ENCODE results near the gene COL23A1. TPM values are rescaled to one million over a fixed set of nuclear protein-coding genes. Genes with fewer than 3 reads are reported as not detected.

COL23A1 gene
- polyA plus RNA-seq, 3 donors, result 0.11 to 0.21 TPM; not detected in 1

DNA sequence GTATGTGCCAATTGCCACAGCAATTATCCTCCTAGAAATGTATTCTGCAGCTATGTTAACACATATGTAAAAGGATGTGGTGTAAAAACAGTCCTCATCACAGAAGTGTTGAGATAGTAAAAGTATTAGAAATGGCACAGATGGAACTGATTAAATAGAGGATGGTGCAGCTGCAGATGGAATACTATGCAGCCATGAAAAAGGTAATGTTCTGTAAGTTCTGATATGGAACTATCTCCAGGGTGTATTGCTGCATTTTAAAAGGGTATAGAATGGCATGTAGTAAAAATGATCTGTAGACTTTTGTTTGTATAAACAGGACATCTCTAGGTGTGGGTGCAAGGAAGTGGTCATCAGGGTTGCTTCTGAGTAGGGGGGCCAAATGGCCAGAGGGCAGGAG lies 294.6 kb downstream of the COL23A1 start:
- no peak overlapping the region for H3K27ac ChIP-seq (ENCODE audit: low read depth in 1 of 2, low read length in 2 of 2)
- H3K27ac Mint-ChIP-seq, result no peak overlapping the region
- no peaks in the 10 kb centered on the region for H3K79me2 ChIP-seq (ENCODE audit: insufficient read depth, low read length)
- H4K20me1 ChIP-seq (ENCODE audit: insufficient read depth, low read length), result no peaks in the 10 kb centered on the region
- H3K9me3 Mint-ChIP-seq, result peaks cover 3 to 12% (median 4%) of the 10 kb centered on the region in 7 donors
- H3K9ac ChIP-seq (ENCODE audit: insufficient read depth, low read length, poor library complexity, severe bottlenecking), result no peak overlapping the region
- no peak overlapping the region for H3K4me2 ChIP-seq (replicated peaks; ENCODE audit: extremely low read depth, low read length, poor library complexity, severe bottlenecking)
- no peaks in the 10 kb centered on the region for H3K9me3 ChIP-seq (replicated peaks in 1 of 2; ENCODE audit: control insufficient read depth in 1 of 2, insufficient read depth in 1 of 2, low read length in 2 of 2)
- DNase-seq, result no peak
- intact Hi-C loops (cut with micrococcal nuclease), result no loop called here
- TF ChIP-seq, protein P1, sequence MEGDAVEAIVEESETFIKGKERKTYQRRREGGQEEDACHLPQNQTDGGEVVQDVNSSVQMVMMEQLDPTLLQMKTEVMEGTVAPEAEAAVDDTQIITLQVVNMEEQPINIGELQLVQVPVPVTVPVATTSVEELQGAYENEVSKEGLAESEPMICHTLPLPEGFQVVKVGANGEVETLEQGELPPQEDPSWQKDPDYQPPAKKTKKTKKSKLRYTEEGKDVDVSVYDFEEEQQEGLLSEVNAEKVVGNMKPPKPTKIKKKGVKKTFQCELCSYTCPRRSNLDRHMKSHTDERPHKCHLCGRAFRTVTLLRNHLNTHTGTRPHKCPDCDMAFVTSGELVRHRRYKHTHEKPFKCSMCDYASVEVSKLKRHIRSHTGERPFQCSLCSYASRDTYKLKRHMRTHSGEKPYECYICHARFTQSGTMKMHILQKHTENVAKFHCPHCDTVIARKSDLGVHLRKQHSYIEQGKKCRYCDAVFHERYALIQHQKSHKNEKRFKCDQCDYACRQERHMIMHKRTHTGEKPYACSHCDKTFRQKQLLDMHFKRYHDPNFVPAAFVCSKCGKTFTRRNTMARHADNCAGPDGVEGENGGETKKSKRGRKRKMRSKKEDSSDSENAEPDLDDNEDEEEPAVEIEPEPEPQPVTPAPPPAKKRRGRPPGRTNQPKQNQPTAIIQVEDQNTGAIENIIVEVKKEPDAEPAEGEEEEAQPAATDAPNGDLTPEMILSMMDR (IDR thresholded peaks at IDR 0.05), result no peak
- H3K27me3 Mint-ChIP-seq (ENCODE audit: low read depth in 3 of 3), result peaks cover 1 to 5% (median 2%) of the 10 kb centered on the region in 3 donors
- H3K36me3 ChIP-seq (replicated peaks in 1 of 2; ENCODE audit: control insufficient read depth in 1 of 2, insufficient read depth in 2 of 2, low read length in 2 of 2), result no peaks in the 10 kb centered on the region
- H3K4me1 Mint-ChIP-seq, result peaks cover 2% of the 10 kb centered on the region
- H3K4me3 Mint-ChIP-seq, result no peak overlapping the region
- no peak overlapping the region for H3K4me3 ChIP-seq (replicated peaks in 1 of 3; ENCODE audit: low read depth in 2 of 3, low read length in 3 of 3)
- H3K36me3 Mint-ChIP-seq, result no peaks in the 10 kb centered on the region
- no peak overlapping the region for H2AFZ ChIP-seq (ENCODE audit: insufficient read depth, low read depth, low read length, poor library complexity, severe bottlenecking)
- H3K27me3 ChIP-seq (ENCODE audit: control insufficient read depth in 2 of 2, insufficient read depth in 2 of 2, low read length in 2 of 2), result no peaks in the 10 kb centered on the region
- no peaks in the 10 kb centered on the region for H3K4me1 ChIP-seq (ENCODE audit: control insufficient read depth in 1 of 2, insufficient read depth in 2 of 2, low read length in 2 of 2)

DNA sequence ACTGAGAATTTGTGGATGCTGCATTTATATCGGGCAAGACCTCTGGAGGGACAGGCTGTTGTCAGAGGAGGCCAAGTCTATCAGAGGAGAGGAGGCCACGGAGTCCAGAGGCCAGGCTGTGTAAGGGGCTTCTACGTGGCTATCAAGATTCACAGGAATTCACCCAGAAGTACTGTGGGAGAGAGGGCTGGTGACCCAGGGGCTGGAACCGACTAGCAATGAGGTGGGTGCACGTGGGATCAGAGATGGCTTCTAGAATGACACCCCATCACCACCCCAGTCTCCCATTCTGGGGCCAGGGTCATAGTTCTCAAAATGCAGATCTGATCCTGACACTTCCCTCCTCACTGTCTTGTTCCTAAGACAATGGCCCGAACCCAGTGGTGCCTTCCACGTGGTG lies 296.4 kb downstream of the COL23A1 start:
- Mint-ChIP-seq H3K4me1 (peaks cover 4% of the 10 kb centered on the region), H3K4me3 (no peak overlapping the region), H3K9me3 (peaks cover 3 to 12% (median 5%) of the 10 kb centered on the region in 7 donors), H3K36me3 (no peaks in the 10 kb centered on the region), H3K27me3 (ENCODE audit: low read depth in 3 of 3) (peaks cover 0 to 6% (median 2%) of the 10 kb centered on the region in 3 donors), H3K27ac (no peak overlapping the region)
- TF ChIP-seq, protein P1 (IDR thresholded peaks at IDR 0.05), result no peak
- no peaks in the 10 kb centered on the region for H3K4me1 ChIP-seq (ENCODE audit: control insufficient read depth in 1 of 2, insufficient read depth in 2 of 2, low read length in 2 of 2)
- no peaks in the 10 kb centered on the region for H4K20me1 ChIP-seq (ENCODE audit: insufficient read depth, low read length)
- no peak overlapping the region for H3K27ac ChIP-seq (ENCODE audit: low read depth in 1 of 2, low read length in 2 of 2)
- WGBS (ENCODE audit: insufficient coverage), result 90% methylated on average over 2 of the region's 7 CpGs
- no peaks in the 10 kb centered on the region for H3K9me3 ChIP-seq (replicated peaks in 1 of 2; ENCODE audit: control insufficient read depth in 1 of 2, insufficient read depth in 1 of 2, low read length in 2 of 2)
- no peak for DNase-seq
- no peak overlapping the region for H3K4me2 ChIP-seq (replicated peaks; ENCODE audit: extremely low read depth, low read length, poor library complexity, severe bottlenecking)
- intact Hi-C loops (cut with micrococcal nuclease), result no loop called here
- no peaks in the 10 kb centered on the region for H3K27me3 ChIP-seq (ENCODE audit: control insufficient read depth in 2 of 2, insufficient read depth in 2 of 2, low read length in 2 of 2)
- no peaks in the 10 kb centered on the region for H3K36me3 ChIP-seq (replicated peaks in 1 of 2; ENCODE audit: control insufficient read depth in 1 of 2, insufficient read depth in 2 of 2, low read length in 2 of 2)
- H3K9ac ChIP-seq (ENCODE audit: insufficient read depth, low read length, poor library complexity, severe bottlenecking), result no peak overlapping the region
- H2AFZ ChIP-seq (ENCODE audit: insufficient read depth, low read depth, low read length, poor library complexity, severe bottlenecking), result no peak overlapping the region
- H3K4me3 ChIP-seq (replicated peaks in 1 of 3; ENCODE audit: low read depth in 2 of 3, low read length in 3 of 3), result no peak overlapping the region
- no peaks in the 10 kb centered on the region for H3K79me2 ChIP-seq (ENCODE audit: insufficient read depth, low read length)
